ENCODE data around the gene ANAPC16. TPM values are rescaled to one million over a fixed set of nuclear protein-coding genes. Genes with fewer than 3 reads are reported as not detected.
"Not testable (repeated sequence)": the region's sequence is repeated elsewhere in the genome, so short reads cannot be mapped to it uniquely, and the experiment has no call there.

The ANAPC16 gene
- total RNA-seq, 2 donors from 2014 or later, result 40.9 to 59.4 TPM

DNA sequence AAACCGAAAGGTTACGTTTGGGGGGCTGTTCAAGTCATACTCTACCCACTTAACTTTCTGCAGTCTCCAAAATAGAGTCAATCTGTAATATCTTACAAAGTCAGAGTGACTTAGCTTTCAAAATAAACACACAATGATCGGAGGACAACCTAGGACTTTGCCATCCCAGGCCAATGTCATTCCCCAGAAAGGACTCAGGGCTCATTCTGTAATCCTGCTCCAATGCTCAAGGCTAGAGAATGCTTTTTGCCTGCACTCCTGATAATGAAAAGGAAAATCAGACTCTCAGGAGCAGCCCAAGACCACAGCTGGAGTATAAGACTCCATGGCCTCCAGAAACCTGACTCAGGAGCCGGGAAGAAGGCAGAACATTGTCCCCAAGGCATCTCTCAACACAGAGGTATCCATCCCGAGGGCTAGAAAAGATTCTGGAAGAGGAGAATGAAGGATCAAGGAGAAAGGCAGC is 28.8 kb downstream of the ANAPC16 start:
- ATAC-seq (no peak), DNase-seq (no peak)
- Histone ChIP-seq H3K27me3 (no peaks in the 10 kb centered on the region), H3K36me3 (replicated peaks in 1 of 2; ENCODE audit: insufficient read depth in 1 of 2, low read depth in 2 of 2) (no peaks in the 10 kb centered on the region), H3K27ac (peak overlapping the region; percentile 12 to 97 (median 68)), H3K4me1 (peaks cover 76% of the 10 kb centered on the region), H3K9me3 (no peaks in the 10 kb centered on the region), H3K4me3 (no peak overlapping the region)
- TF ChIP-seq, protein P1, sequence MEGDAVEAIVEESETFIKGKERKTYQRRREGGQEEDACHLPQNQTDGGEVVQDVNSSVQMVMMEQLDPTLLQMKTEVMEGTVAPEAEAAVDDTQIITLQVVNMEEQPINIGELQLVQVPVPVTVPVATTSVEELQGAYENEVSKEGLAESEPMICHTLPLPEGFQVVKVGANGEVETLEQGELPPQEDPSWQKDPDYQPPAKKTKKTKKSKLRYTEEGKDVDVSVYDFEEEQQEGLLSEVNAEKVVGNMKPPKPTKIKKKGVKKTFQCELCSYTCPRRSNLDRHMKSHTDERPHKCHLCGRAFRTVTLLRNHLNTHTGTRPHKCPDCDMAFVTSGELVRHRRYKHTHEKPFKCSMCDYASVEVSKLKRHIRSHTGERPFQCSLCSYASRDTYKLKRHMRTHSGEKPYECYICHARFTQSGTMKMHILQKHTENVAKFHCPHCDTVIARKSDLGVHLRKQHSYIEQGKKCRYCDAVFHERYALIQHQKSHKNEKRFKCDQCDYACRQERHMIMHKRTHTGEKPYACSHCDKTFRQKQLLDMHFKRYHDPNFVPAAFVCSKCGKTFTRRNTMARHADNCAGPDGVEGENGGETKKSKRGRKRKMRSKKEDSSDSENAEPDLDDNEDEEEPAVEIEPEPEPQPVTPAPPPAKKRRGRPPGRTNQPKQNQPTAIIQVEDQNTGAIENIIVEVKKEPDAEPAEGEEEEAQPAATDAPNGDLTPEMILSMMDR (IDR thresholded peaks at IDR 0.05), result no peak
- no peak for TF ChIP-seq POLR2A (IDR thresholded peaks at IDR 0.05)
- 49 to 54% methylated on average over 5 of the region's 5 CpGs for WGBS, 2 donors
- intact Hi-C loops (cut with DNase I), result no loop called here

DNA sequence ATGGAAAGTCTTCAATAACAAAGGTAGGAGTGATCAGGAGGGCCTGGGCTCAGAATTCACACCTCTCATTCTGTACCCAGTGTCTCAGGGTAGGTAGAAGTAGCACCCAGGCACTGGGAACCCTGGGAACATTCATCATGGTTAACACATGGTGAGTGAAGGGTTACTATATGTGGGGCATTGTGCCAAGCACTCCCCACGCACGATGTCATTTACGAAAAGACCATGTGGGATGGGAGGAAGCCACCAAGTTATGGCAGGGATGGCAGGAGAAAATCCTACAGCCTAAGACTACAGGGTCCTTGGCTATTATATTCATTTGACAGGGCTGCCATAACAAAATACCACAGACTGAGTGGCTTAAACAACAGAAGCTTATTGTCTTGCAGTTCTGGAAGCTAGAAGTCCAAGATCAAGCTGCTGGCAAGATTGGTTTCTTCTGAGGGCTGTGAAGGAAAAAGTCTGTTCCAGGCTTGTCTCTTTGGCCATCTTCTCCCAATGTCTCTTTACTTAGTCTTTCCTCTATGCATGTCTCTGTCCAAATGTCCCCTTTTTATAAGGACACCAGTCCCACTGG is 30.2 kb downstream of the ANAPC16 start:
- 3 to 7% methylated on average over 3 of the region's 3 CpGs for WGBS, 2 donors
- intact Hi-C loops (cut with DNase I), result no loop called here
- TF ChIP-seq POLR2A (IDR thresholded peaks at IDR 0.05), result no peak
- TF ChIP-seq, protein P1 (IDR thresholded peaks at IDR 0.05), result no peak
- peak overlapping the region in 1 of 4 donors; percentile 97 for H3K27ac ChIP-seq
- no peaks in the 10 kb centered on the region for H3K36me3 ChIP-seq (replicated peaks in 1 of 2; ENCODE audit: insufficient read depth in 1 of 2, low read depth in 2 of 2)
- H3K9me3 ChIP-seq, result no peaks in the 10 kb centered on the region
- H3K27me3 ChIP-seq, result no peaks in the 10 kb centered on the region
- no peak for ATAC-seq
- no peak overlapping the region for H3K4me3 ChIP-seq
- H3K4me1 ChIP-seq, result peaks cover 89% of the 10 kb centered on the region
- no peak for DNase-seq

DNA sequence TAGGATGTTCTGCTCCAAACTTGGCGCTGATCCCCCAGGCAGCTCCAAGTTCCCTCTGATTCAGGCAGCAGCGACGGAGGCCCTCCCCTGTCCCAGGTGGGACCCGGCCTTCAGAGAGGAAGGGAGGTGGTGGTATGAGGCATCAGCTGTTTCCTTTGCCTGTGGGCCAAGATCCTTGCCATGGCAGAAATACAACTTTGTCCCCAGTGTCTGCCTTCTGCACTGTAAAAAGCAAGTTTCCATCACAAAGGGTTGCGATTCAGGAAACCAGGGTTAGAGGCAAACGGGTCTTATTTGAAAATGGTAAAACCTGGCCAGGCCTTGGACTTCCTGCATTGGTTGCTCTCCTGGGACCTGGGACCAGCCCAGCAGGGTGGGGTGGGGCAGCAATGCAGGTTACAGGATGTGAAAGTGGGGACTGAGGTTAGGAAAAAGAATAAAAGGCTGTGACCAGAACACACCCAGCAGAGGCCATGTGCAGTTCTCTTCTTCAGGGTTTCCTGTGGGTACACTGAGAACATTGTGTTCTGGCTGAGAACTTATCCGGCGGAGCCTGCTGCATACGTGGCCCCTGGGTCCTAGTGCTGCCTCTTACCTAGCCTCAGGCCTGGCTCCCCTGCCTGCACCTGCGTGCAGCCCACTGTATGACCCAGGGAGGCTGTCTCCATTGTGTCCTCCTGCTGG is 32.8 kb downstream of the ANAPC16 start:
- WGBS, 2 donors, result 15 to 22% methylated on average over 10 of the region's 10 CpGs

DNA sequence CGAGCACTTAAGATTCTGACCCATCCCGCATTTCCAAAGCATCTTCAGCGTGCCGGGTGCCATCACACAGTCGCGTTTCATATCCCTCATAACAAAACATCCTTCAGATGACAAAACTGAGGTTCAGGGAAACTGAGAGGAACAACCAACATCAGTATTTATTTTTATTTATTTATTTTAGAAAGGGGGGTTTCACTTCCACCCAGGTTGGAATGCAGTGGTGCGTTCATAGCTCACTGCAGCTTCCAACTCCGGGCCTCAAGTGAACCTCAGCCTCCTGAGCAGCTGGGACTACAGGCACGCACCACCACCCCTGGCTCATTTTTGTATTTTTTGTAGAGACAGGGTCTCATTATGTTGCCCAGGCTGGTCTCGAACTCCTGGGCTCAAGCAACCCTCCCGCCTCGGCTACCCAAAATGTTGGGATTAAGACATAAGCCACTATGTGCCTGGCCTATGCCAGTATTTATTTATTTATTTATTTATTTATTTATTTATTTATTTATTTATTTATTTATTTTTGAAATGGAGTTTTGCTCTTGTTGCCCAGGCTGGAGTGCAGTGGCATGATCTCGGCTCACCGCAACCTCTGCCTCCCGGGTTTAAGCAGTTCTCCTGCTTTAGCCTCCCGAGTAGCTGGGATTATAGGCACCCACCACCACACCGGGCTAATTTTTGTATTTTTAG is 33.5 kb downstream of the ANAPC16 start:
- H3K27me3 ChIP-seq; H3K9me3 ChIP-seq; H3K36me3 ChIP-seq (replicated peaks in 1 of 2; ENCODE audit: insufficient read depth in 1 of 2, low read depth in 2 of 2); H3K4me3 ChIP-seq; ATAC-seq; DNase-seq; intact Hi-C loops (cut with DNase I): not testable (repeated sequence)
- H3K4me1 ChIP-seq, result peaks cover 86% of the 10 kb centered on the region
- WGBS, 2 donors, result 87 to 88% methylated on average over 17 of the region's 17 CpGs
- peak overlapping the region; percentile 85 to 97 (median 95) for H3K27ac ChIP-seq

More for the DNA sequence above, 32.8 kb downstream of the ANAPC16 start:
- H3K36me3 ChIP-seq (replicated peaks in 1 of 2; ENCODE audit: insufficient read depth in 1 of 2, low read depth in 2 of 2), result no peaks in the 10 kb centered on the region
- H3K27ac ChIP-seq, result peak overlapping the region; percentile 85 to 97 (median 95)
- peak; percentile 95 for ATAC-seq
- peak; percentile 84 to 95 (median 92) for DNase-seq
- intact Hi-C loops (cut with DNase I), result no loop called here
- no peaks in the 10 kb centered on the region for H3K27me3 ChIP-seq
- H3K9me3 ChIP-seq, result no peaks in the 10 kb centered on the region
- no peak overlapping the region for H3K4me3 ChIP-seq
- H3K4me1 ChIP-seq, result peaks cover 86% of the 10 kb centered on the region
- TF ChIP-seq POLR2A (IDR thresholded peaks at IDR 0.05), result peak; percentile 47 to 89 (median 80)
- TF ChIP-seq, protein P1 (IDR thresholded peaks at IDR 0.05), result peak in 1 of 7 experiments; percentile 19

DNA sequence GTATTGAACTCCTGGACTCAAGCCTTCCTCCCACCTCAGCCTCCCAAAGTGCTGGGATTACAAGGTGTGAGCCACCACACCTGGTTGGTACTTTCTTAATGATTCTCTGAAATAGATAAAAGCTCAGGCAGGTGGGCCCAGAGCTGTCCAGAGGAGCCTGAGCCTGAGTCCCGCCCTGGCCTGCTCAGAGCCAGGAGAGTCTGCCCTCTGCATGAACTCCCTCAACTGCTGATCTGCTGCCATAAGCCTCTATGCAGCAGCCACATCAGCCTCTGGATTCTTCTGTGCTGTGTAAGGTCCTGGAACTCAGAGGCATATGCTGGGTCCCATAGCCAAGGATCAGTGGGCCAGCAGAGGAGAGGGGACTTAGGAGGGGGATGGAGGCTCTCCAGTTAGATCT is 34.9 kb downstream of the ANAPC16 start:
- Histone ChIP-seq H3K4me1 (peaks cover 86% of the 10 kb centered on the region), H3K27ac (peak overlapping the region in 2 of 4 donors; percentile 13 to 44), H3K4me3 (no peak overlapping the region), H3K27me3 (no peaks in the 10 kb centered on the region), H3K36me3 (replicated peaks in 1 of 2; ENCODE audit: insufficient read depth in 1 of 2, low read depth in 2 of 2) (no peaks in the 10 kb centered on the region), H3K9me3 (no peaks in the 10 kb centered on the region)
- ATAC-seq, result no peak
- no peak for TF ChIP-seq POLR2A (IDR thresholded peaks at IDR 0.05)
- TF ChIP-seq, protein P1 (IDR thresholded peaks at IDR 0.05), result no peak
- intact Hi-C loops (cut with DNase I), result no loop called here
- peak in 2 of 4 donors; percentile 47 to 60 for DNase-seq
- 88% methylated on average over 1 of the region's 1 CpG; no CpG with 5 or more reads in 1 of the 2 donors for WGBS, 2 donors
